NCI-H345 (cell line): ENCODE data around the gene CDKAL1.

Source experiments
- DNase-seq: peaks from one replicate; lab custom pipeline; 2025; lab: John Stamatoyannopoulos, UW

CDKAL1 gene

DNA sequence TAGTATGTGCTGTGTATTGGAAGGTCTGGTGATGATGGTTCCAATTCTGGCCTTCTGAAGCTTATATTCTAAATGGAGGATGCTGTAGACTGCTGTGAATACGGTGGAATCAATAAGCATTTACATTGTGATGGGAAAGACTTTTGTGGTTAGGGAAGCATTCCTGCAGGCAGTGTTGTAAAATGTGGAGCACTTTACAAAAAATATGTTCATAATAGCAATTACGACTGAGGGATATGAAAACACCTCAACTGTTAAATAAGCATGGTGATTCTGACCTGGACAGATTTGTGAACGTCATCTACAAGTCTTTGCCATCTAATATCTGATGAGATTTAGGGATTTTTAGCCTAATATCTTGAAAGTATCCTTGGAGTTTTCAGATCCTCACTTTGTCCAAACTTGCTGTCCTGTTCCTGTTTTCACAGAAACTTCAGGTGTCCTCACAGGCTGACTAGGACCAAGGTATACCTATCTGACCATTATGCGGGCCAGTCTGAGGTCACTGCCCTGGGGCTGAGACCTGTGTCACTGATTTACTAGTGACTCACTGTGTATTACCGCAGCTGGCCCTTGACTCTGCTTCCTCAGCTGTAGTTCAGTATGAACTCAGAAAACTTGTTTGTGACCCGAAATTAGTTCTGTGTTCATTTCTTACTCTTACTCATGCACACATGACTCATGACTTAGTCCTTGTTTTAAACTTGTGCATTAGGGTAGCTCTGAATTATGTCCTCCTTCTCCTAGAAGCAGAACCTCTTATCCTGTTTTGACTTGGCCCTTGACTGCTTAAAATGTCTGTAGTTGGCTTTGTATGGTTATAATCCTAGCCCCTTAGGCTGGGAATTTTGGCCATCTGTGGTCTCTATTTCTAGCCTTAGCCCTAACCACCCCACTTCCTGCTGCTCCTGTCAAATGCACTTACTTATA is 343.0 kb downstream of the CDKAL1 start:
- DNase-seq = no peak

DNA sequence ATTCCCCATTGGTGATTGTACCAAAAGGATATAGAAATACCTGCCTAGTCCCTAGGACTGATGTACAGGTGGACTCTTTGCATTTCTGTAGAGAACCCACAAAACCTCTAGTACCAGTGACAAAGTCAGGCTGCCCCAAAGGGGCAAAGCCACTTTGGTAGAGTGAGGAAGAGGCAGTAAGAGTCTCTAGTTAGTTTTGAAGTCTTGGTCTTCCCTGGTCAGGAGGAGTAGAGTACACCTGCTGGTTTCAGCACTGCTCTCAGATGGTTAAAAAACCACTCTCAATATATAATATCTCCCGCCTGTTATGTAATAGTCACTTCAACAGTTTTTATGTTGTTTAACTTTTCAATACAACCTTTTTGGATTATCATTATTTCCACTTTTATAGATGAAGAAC is 344.9 kb downstream of the CDKAL1 start:
- DNase-seq = no peak

DNA sequence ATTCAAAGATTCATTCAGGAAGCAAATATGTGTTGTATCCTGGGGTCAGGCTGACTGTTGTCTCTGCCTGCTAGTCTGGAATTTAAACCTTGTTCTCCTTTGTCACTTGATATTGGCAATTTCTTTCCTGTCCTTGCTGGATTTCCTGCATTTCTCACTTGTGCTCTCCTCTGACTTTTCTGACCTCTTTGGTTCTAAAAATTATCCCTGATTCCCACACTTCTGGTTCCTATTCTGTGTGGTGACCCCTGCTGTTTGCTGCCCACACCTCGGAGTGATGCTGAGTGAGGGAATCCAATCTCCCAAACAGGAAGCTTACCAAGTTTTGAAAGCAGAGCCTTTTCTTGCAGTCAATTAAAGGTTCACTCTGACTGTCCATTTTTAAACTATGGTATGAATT is 345.3 kb downstream of the CDKAL1 start:
- no peak for DNase-seq

DNA sequence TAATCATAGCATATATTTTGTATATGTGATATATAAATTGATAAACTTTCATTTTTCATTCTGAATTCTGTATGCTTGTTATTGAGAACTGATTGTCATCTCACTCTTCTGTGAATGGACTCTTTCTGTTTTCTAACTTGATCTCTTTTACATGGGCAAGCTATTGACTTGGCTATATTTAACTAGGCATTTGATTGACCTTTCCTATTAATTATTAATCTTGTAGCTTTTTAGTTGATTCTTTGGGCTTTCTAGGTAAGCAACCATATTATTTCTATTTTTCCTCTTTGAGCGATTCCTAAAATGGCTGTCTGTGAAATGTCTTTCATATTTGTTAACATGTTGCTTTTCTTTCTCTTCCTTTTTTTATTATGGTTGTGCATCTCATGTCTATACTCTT is 347.1 kb downstream of the CDKAL1 start:
- no peak for DNase-seq

DNA sequence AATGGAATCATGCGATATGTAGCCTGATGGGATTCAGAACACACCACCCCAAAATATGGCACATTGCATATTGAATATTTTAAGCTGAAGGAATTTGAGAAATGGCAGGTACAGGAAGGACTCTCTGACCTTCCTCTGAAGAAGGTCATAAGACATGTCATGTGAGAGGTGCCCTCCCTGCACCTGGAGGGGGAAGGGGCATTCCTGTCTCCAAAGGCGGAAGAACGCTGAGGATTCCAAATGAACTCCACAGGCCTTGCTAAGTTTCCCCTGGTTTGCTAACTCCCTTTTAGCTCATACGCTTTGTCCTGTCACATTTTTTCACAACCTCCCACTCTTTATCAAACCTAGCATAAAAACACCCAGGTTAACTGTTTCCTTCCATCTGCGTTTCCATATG is 347.8 kb downstream of the CDKAL1 start:
- DNase-seq = no peak

DNA sequence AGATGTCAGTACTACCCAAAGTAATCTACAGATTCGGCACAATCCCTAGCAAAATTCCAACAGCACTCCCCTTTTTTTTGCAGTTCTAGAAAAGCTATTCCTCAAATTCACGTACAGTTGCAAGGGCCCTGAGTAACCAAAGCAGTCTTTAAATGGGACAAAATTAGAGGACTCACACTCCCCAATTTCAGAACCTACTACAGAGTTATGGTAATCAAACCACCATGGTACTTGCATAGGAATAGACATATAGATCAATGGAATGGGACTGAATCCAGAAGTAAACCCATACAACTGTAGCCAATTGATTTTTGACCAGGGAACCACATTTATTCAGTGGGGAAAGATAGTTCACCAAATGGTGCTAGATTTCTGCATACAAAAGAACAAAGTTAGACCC is 350.8 kb downstream of the CDKAL1 start:
- no peak for DNase-seq

DNA sequence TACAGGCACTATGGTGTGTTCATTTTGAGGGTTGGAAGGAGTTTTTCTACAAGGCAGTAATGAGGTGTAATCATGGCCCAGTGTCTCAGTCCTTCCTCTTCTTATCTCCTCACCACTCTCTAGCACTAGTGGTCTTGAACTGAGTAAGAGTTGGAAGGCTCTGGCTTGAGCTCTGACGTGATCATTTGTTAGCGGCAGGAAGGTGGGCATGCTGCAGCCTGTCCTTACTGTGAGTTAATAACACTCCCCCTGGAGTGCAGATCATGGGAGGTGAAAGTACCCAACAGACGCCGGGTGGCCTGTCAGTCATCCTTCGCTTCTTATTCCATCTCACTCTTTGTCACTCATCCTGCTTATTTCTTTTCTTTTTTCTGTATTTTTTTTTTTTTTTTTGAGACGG is 356.9 kb downstream of the CDKAL1 start:
- peak; percentile 85 for DNase-seq

DNA sequence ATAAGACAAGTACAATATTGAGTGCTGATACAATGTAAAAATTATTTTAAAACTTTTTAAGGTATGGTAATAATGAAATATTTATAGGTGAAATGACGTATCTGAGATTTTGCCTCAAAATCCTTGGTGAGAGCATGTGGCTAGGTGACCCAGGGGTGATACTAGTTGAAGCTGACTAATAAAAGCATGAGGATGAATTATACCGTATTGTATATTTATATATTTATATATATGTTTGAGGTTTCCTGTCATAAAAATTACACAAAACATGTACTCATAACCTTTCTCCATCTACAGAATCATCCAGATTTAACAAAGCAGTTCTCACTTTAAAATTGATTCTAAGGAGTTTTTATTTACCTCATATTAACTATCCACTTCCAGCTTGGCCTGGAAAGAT is 358.1 kb downstream of the CDKAL1 start:
- DNase-seq = no peak

DNA sequence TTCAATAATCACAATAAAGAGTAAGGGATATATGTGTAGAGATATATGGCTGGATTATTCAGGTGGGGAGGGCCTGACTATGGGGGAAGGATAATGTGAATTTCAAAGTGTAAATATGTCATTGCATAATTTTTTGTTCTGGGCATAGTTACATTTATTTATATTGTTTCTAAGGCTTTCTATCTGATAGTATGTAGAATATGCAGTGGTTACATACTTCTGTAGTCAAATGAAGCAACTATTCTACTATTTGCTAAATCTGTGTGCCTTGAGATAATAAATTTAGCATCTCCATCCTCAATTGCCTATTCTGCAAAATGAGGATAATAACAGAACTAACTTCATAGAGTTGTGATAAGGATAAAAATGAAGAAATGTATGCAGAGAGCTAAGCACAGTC is 359.2 kb downstream of the CDKAL1 start:
- DNase-seq = no peak

DNA sequence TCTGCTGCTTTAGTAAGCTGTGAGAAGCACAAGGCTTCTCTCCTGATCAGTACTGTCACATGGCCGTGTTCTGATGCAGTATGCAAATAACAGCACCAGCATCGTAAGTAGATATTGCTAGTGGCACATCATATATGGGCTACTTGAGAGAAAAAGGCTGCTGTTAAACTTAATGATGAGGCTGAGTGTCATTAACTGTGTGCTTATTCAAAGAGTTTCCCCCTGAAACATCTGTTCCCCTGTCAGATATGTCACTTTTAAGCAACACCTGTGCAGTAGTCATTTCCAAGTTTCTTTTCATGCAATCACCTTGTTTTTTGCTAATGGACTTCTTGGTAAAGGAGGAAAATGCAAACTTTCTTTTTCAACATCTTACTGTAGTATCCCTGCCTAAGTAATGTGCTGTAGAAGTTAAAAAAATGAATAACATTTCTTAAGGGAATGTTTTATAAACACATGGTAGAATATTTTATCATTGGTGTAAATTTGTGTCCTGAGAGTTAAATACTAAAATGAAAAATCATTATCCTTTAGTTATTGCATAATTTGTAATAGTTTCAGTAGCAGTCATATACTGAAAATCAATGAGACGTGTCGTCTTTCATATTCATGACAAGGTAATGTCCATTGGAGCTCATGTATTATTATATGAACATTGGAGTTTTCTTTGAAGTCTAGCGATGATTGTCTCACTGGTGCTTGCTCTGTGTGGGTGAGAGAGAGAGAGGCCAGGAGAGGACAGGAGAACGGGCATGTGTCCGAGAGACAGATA is 366.3 kb downstream of the CDKAL1 start:
- peak; percentile 13 for DNase-seq

DNA sequence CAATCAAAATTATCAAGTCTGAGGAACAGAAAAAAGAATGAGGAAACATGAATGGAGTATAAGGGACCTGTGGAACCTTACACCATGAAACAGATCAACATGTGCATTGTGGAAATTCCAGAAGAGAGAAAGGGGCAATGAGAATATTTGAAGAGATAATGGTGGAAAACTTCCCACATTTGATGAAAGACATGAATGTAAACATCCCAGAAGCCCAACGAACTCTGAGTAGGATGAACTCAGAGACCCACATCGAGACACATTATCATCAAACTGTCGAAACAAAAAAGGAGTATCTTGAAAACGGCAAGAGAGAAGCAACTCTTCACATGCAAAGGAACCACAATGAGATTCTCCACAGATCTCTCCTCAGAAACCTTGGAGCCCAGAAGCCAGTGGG is 371.1 kb downstream of the CDKAL1 start:
- DNase-seq = no peak

DNA sequence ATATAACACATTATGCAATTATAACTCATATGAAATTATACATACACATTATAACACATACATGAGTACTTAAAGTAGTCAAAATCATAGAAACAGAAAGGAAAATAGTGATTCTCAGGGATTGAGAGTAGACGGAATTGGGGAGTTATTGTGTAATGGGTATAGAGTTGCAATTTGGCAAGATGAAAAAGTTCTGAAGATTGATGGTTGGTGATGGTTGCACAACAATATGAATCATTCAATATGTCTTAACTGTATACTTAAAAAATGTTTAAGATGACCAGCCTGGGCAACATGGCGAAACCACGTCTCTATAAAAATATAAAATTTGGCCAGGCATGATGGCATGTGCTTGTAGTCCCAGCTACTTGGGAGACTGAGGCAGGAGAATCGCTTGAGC is 372.7 kb downstream of the CDKAL1 start:
- no peak for DNase-seq

DNA sequence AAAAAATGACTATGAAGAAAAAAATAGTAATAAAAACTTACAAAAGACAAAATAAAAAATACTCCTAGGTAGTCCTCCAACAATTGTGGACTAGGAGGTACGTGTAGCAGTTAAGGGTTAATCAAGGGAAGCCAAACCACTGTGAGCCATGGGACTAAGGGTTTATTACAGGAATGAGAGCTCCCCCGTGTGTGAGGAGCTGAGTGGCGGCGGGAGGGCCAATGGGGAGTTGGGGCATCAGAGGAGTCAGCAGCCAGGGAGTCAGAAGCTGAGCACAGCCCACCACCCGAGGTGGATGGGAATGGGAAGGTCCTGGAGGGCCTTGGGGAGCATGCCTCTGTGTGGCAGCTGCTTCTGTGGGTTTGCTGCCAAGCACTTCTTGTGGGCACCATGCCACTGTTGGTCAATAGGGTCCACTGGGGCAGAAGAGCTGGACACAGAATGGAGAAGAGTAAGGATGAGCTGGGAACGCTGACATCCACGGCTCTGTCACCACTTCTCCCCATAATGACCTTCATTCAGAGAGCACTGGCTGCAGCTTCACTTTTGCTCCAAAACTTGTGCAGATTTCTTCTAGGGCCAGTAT is 373.3 kb downstream of the CDKAL1 start:
- DNase-seq = no peak

DNA sequence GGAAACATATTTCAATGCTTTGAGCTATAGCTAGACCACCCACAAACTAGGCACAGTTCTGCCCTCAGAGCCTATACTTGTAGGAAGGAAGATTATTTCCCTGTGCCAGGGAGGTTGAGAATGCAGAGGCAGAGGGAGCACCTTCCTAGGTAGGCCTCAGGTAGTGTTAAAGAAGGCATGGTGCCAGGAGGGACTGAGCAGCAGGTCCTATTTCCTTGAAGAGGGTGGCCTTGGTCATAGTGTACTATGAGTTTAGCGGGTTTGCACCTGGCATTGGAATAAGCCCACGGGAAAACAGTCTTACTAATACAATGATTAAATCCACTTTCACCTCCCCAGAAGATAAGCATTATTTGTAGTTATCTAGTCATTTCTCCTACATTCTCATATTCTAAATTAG is 375.4 kb downstream of the CDKAL1 start:
- no peak for DNase-seq

DNA sequence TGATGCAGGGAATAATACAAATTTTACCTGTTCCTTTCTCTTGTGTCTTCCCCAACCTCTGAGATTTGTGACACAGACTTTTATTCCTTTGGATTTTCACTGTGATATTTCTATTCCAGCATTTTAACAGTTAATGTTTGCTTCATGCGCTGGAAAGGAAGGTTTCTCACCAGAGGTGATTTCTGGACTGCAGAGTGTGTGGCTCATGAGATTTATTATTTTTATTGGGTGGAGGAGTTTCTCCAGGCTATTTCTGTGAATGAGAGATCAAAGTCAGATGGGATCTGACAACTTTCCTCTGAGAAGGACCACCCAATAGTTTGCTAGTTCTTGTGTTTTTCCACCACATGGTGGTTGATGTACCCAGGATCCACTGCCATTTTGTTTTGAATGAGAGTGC is 377.5 kb downstream of the CDKAL1 start:
- no peak for DNase-seq

DNA sequence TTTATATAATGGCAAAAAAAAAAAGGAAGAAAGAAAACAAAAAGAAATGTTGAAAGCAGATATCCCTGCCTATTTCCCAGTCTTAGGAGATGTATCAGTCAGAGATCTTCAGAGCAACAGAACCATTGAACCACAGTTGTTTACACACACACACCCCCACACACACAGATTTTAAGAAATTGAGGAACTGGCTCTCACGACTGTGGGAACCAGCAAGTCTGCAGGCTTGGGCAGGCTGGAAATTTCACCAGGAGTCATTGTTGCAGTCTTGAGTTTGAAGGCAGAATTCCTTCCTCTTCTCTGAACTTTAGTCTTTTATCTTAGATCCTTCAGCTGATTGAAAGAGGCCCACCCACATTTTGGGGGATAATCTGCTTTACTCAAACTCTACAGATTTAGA is 380.9 kb downstream of the CDKAL1 start:
- DNase-seq = no peak

DNA sequence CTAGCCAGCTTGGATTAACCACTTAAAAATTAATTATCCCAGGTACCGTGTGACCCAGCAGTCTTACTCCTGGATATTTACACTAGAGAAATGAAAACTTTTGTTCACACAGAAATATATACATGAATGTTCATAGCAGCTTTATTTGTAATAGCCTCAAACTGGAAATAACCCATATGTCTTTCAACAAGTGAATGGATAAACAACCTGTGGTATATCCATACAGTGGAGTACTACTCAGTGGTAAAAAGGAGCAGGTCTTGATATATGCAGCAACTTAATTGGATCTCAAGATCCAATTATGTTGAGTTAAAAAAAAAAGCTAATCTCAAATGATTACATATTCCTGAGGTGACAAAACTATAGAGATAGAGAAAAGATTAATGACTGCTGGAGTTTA is 381.4 kb downstream of the CDKAL1 start:
- no peak for DNase-seq

DNA sequence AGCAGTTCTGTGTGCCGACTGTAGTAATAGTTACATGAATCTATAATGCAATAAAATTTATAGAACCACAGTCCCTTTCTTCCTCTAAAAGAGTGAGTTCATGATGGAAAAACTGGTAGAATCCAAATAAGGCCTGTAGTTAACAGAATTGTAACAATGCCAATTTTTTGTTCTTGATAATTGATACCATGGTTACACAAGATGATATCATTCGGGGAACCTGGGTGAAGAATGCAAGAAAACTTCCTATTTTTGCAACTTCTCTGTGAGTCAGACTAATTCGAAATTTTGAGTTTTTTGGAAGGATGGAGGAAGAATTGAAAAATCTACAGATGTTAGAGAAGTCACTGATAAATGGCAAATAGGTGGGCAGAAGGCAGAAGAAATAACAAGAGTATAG is 381.8 kb downstream of the CDKAL1 start:
- no peak for DNase-seq

DNA sequence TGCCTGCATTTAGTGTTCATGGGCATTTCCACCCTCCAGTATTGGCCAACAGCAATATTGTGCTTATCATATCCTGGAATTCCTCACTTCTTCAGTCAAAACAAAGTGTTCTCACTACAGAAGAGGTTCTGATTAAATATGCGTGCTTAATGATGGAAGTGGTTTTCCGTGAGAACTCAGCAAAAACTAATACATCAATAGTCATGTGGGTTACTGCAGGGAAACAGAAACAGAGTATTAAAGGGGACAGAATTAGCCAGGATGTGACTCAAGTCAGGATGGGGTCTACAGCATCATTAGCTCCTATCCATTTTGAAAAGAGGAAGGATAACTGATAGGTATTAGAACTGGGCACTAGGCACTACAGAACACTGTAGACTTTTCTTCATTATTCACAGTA is 384.6 kb downstream of the CDKAL1 start:
- DNase-seq = no peak

DNA sequence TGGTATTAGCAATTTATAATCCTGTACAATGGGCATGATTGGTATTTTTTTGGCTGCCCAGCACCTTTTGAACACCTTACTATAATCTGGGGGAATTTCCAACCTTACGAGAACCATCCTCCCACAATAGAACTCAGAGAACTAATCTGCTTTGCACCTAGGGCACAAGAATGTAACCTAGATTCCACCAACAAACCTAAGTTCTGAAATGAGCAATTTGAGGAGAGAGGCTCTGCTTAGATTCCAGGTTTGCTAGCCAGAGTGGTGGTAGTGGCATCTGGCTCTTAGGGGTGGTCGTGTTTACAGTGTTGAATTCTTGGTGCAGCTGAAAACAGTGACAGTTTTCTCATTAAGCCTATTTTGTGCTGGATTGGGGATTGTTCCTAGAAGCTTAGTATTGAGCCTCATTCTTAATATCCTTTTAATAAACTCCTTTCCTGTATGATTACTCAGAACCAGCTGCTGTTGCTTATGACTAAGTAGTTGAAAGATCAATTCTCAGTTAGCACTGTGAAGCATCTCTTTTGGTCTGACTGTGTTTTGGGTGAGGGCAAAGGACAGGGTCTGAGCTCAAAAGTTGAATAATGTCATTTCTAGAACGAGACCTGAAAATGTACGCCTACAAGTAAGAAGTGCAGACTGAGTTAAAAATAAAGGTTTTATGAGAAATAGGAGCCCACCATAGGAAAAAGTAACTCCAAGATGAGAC is 385.6 kb downstream of the CDKAL1 start:
- no peak for DNase-seq

DNA sequence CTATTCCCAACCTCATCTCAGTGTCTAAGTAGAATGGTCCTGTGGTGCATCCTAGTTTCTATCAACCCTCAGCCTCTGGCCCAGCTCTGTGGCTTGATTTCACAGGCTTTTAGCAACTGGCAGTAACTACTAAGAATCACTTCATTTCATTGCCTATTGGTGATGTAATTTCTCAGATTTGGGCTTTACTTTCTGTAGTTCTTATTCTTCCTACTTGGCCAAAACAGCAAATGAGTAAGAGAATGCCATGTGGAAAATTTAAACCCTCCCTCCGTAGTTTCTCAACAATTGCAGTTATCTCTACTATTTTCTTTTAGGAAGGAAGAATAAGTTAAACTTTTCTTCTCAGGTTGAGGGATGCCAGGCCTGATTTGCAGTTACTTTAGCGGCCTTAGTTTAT is 387.3 kb downstream of the CDKAL1 start:
- no peak for DNase-seq

DNA sequence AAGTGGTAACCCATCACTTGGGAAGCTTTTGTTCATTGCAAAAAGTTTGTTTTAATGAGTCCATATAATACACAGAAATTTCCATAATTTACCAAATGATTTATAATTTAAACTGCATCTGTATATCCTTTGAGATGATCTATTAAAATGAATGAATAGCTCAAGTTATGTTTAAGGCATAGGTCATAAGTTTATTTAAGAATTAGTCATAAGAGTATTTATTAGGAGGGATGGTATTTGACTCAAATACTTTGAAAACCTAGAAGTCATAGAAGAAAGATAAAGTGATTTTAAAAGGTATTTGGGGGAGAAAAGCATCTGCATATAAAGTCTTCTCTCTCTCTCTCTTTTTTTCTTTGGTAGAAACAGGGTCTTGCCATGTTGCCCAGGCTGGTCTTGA is 388.5 kb downstream of the CDKAL1 start:
- no peak for DNase-seq
